Measurements from ENCODE around the gene SNX5.

DNA sequence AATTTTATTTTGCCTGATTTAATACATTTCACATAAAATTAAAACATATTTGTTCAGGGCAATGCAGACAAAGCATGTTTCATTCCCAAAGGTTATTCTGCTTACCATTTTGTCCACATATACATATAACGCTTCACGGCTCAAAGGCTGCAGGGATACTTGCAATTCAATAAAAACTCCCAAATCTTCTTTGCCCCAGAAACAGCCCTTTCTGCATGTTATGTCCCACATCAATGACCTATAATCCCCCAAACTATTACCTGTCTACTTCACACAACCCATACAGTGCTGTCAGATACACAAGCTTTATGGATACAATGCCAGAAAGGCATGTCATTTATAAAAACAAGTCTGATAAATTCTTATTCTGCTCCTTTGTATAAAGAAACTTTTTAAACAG lies 20.2 kb downstream of the SNX5 start:
- no peak for TF ChIP-seq CTCF (IDR thresholded peaks at IDR 0.05)
- no peak for TF ChIP-seq POLR2A (IDR thresholded peaks at IDR 0.05)
